ENCODE measurements around the gene SPATA3. TPM values are rescaled to one million over a fixed set of nuclear protein-coding genes. Genes with fewer than 3 reads are reported as not detected.

The SPATA3 gene
- total RNA-seq, 1 donor from 2014 or later, result not detected

- TF ChIP-seq CTCF (IDR thresholded peaks at IDR 0.05), result no peak
- DNase-seq, result no peak
- H3K27ac ChIP-seq, result no peak overlapping the region
- no peak overlapping the region for H3K4me3 ChIP-seq
- H3K36me3 ChIP-seq, result no peaks in the 10 kb centered on the region
- no peaks in the 10 kb centered on the region for H3K9me3 ChIP-seq
- no peak for ATAC-seq
- no peaks in the 10 kb centered on the region for H3K4me1 ChIP-seq
- peaks cover 28% of the 10 kb centered on the region for H3K27me3 ChIP-seq (ENCODE audit: low read depth)
- intact Hi-C loops (cut with DNase I), result no loop called here
Observed at GRCh38 chr2:231032575-231033140, 36.7 kb downstream of the SPATA3 start.

- no peaks in the 10 kb centered on the region for H3K9me3 ChIP-seq
- H3K27me3 ChIP-seq (ENCODE audit: low read depth), result peaks cover 33% of the 10 kb centered on the region
- H3K36me3 ChIP-seq, result no peaks in the 10 kb centered on the region
- no peak overlapping the region for H3K27ac ChIP-seq
- intact Hi-C loops (cut with DNase I), result no loop called here
- no peak for TF ChIP-seq CTCF (IDR thresholded peaks at IDR 0.05)
- H3K4me1 ChIP-seq, result no peaks in the 10 kb centered on the region
- no peak overlapping the region for H3K4me3 ChIP-seq
- ATAC-seq, result no peak
- no peak for DNase-seq
Observed at GRCh38 chr2:231033147-231034132, 37.5 kb downstream of the SPATA3 start.

- peaks cover 43% of the 10 kb centered on the region for H3K27me3 ChIP-seq (ENCODE audit: low read depth)
- no peaks in the 10 kb centered on the region for H3K4me1 ChIP-seq
- intact Hi-C loops (cut with DNase I), result no loop called here
Observed at GRCh38 chr2:231034291-231034882, 38.5 kb downstream of the SPATA3 start.

GRCh38 chr2:231036131-231036530, 40.2 kb downstream of the SPATA3 start:
- no peak for TF ChIP-seq CTCF (IDR thresholded peaks at IDR 0.05)
- Histone ChIP-seq H3K27me3 (ENCODE audit: low read depth) (peaks cover 52% of the 10 kb centered on the region), H3K4me1 (no peaks in the 10 kb centered on the region), H3K9me3 (no peaks in the 10 kb centered on the region), H3K4me3 (no peak overlapping the region), H3K27ac (no peak overlapping the region), H3K36me3 (no peaks in the 10 kb centered on the region)
- no peak for DNase-seq
- no peak for ATAC-seq
- intact Hi-C loops (cut with DNase I), result no loop called here

More at GRCh38 chr2:231034291-231034882, 38.5 kb downstream of the SPATA3 start:
- no peak for ATAC-seq
- no peak overlapping the region for H3K4me3 ChIP-seq
- H3K27ac ChIP-seq, result no peak overlapping the region
- DNase-seq, result no peak
- H3K36me3 ChIP-seq, result no peaks in the 10 kb centered on the region
- H3K9me3 ChIP-seq, result no peaks in the 10 kb centered on the region
- no peak for TF ChIP-seq CTCF (IDR thresholded peaks at IDR 0.05)

- no peak overlapping the region for H3K4me3 ChIP-seq
- no peaks in the 10 kb centered on the region for H3K9me3 ChIP-seq
- no peaks in the 10 kb centered on the region for H3K4me1 ChIP-seq
- TF ChIP-seq CTCF (IDR thresholded peaks at IDR 0.05), result no peak
- ATAC-seq, result no peak
- intact Hi-C loops (cut with DNase I), result no loop called here
- no peak for DNase-seq
- no peaks in the 10 kb centered on the region for H3K36me3 ChIP-seq
- H3K27me3 ChIP-seq (ENCODE audit: low read depth), result peaks cover 54% of the 10 kb centered on the region
- no peak overlapping the region for H3K27ac ChIP-seq
Observed at GRCh38 chr2:231036578-231037106, 40.7 kb downstream of the SPATA3 start.

Measured in lower lobe of right lung (tissue), 2 donors.